GM10847 (cell line): ENCODE results near the gene HNRNPAB.

Source experiments
- POLR2A ChIP-seq: IDR thresholded peaks from 2 replicates; pipeline ENCODE4 v1.6.1; 2011; ENCODE audit not compliant: insufficient read length; ENCODE audit errors: extremely low read depth

The HNRNPAB gene

GRCh38 chr5:178191661-178192060 is 12.7 kb upstream of the HNRNPAB start:
- no peak for TF ChIP-seq POLR2A

GRCh38 chr5:178192244-178192643 is 12.1 kb upstream of the HNRNPAB start:
- TF ChIP-seq POLR2A, result no peak

- no peak for TF ChIP-seq POLR2A
Observed at GRCh38 chr5:178192787-178193186, 11.5 kb upstream of the HNRNPAB start.

GRCh38 chr5:178193251-178193809 is 11.0 kb upstream of the HNRNPAB start:
- TF ChIP-seq POLR2A, result no peak

- no peak for TF ChIP-seq POLR2A
Observed at GRCh38 chr5:178194026-178194425, 10.3 kb upstream of the HNRNPAB start.

GRCh38 chr5:178196281-178196812 is 8.0 kb upstream of the HNRNPAB start:
- TF ChIP-seq POLR2A, result no peak

GRCh38 chr5:178196986-178197385 is 7.3 kb upstream of the HNRNPAB start:
- TF ChIP-seq POLR2A, result no peak

GRCh38 chr5:178198706-178199105 is 5.6 kb upstream of the HNRNPAB start:
- TF ChIP-seq POLR2A, result no peak

- no peak for TF ChIP-seq POLR2A
Observed at GRCh38 chr5:178199581-178200434, 4.5 kb upstream of the HNRNPAB start.

- TF ChIP-seq POLR2A, result no peak
Observed at GRCh38 chr5:178201221-178201926, 3.0 kb upstream of the HNRNPAB start.

GRCh38 chr5:178201927-178202235 is 2.5 kb upstream of the HNRNPAB start:
- no peak for TF ChIP-seq POLR2A

- TF ChIP-seq POLR2A, result no peak
Observed at GRCh38 chr5:178202541-178202940, 1.8 kb upstream of the HNRNPAB start.

- no peak for TF ChIP-seq POLR2A
Observed at GRCh38 chr5:178203670-178204181, 607 bp upstream of the HNRNPAB start.

GRCh38 chr5:178204935-178205748 is 809 bp downstream of the HNRNPAB start:
- TF ChIP-seq POLR2A, result no peak

- no peak for TF ChIP-seq POLR2A
Observed at GRCh38 chr5:178205749-178206047, 1.4 kb downstream of the HNRNPAB start.
